GM18498 (cell line): ENCODE results near the gene NDUFAF7.
"Not testable (repeated sequence)": the region's sequence is repeated elsewhere in the genome, so short reads cannot be mapped to it uniquely, and the experiment has no call there.

Experiments used
- ATAC-seq: cut with Tn5 transposase; IDR thresholded peaks from one replicate; pipeline ENCODE4 v1.9.1; 2021; ENCODE audit warnings: mild to moderate bottlenecking, moderate library complexity; ENCODE audit not compliant: unreplicated experiment

Gene NDUFAF7

GRCh38 chr2:37211939-37212338 is 19.5 kb upstream of the NDUFAF7 start:
- ATAC-seq: no peak

GRCh38 chr2:37215250-37215649 is 16.2 kb upstream of the NDUFAF7 start:
- ATAC-seq: no peak

DNA sequence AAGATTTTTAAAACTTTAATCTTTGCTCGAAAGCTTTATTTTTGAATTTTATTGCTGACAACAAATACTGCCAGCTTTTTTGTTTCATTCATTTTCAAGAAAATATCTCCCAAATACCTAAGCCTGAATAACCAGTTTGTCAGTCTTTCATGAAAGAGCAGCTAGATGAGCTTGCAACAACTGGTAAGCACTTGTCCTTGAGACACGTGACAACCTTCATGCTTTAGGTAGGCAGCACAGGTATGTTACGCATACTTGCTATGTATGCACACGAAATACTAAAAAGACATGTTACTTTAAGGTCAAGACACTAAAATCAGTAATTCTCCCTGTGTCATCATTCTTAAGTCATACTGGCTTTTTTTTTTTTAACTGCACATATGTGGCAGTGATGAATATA is 12.4 kb upstream of the NDUFAF7 start:
- no peak for ATAC-seq

DNA sequence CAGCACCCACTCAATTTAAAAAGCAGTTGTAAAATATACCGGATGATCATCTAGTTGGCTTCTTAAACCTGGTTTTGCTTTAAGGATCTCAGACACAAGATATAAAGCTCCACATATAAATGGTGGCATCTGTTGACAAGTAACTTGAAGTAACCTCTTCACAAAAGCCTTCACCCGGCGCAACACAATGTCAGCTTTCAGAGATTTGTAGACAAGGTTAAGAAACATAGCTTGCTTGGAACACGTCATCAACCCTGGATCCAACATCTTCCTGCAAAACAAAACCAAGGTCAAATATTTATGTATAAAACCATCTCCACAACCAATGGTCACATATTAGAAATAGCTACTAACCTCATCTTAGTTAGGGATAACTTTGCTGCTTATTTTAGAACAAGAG is 8.3 kb upstream of the NDUFAF7 start:
- ATAC-seq: no peak

- ATAC-seq: no peak
Measured at GRCh38 chr2:37224063-37224462, 7.4 kb upstream of the NDUFAF7 start.

GRCh38 chr2:37225129-37225528 is 6.3 kb upstream of the NDUFAF7 start:
- not testable (repeated sequence) for ATAC-seq

DNA sequence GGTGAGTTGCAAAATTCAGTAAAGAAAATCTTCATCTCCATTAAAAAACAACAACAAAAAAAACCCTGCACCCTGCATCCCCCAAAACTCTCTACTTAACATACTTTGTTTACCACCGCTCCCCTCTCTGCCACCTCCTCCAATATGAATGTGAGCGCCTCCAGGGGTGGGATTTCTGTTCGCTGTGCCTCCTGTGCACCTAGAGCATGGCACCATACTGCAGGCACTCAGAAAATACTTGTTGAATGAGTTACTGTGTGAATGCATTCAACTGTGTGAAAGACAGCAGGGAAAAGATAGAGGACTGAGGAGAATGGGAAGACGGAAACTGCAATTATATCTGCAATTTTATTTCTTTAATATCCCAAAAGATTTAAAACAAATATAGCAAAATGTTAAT is 4.6 kb upstream of the NDUFAF7 start:
- ATAC-seq: no peak

GRCh38 chr2:37228788-37229187 is 2.7 kb upstream of the NDUFAF7 start:
- no peak for ATAC-seq

DNA sequence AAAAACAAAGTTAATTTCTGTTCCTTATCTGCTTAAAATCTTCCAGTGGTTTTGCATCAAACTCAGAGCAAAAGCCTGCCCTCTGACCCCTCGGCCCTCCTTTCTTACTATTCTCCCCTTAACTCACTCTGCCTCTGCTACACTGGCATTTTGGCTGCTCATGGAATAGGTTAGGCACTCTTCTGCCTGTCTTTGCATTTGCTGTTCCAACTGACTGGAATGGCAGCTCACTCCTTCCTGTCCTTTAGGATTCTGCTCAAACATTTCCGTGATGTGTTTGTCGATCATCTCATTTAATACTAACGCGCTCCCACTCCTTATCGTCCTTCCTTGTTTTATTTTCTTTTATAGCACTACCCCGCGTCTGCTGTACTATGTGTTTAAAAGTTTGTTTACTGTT is 877 bp upstream of the NDUFAF7 start:
- ATAC-seq: no peak

- no peak for ATAC-seq
Measured at GRCh38 chr2:37232131-37232933, 874 bp downstream of the NDUFAF7 start.

DNA sequence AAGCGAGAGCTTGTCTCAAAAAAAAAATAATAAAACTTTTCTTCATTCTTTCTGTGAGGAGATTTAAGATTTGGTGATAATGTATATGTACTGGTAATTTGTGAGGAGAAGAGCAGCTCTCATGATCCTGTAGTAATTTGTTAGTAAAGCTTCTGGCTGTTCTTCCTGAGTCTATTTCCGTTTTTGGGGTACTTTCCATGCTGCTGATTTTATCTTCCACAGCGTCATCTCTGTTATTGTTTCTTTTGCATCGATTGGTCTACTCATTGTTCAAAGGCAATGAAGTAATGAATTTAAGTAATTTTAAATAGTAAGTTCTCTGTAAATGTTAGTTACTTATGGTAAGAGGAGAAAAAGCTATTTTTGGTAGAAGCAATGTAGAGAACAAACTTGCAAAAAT is 12.0 kb downstream of the NDUFAF7 start:
- ATAC-seq: no peak

DNA sequence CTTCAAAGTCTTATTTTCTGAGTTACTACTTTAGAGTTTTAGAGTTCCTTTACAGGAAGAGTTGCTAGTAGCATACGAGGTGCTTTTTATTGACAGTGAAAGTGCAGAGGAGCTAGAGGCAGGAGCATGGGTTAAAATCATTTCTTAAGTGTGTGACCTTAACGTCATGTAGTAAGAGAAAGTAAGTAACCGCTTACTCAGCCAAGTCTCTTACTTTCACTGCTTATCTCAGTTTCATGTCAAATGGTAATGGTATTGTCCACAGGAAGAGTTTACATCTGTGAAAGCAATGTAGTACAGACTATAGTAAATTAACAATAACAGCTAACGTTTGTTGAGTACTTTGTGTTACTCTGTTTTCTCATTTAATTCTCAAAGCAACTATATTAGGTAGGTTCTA is 12.6 kb downstream of the NDUFAF7 start:
- ATAC-seq: peak; percentile 97

DNA sequence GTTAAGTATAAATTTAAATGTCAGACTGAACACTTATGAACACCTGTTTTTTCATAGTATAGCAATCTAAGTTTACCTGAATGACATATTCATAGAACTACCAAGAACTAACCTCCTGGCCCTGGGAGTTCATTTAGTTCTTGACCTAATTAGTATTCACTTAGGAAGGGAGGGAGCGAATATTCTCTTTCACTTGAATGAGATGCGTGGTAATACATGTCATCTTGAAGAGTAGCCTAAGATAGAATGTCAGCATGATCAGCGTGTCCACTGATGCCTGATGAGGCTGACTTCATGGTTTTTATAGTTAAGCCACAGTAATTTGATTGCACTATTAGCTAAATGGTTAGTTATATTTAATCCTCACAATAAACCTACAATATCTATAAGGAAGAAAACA is 13.3 kb downstream of the NDUFAF7 start:
- no peak for ATAC-seq

DNA sequence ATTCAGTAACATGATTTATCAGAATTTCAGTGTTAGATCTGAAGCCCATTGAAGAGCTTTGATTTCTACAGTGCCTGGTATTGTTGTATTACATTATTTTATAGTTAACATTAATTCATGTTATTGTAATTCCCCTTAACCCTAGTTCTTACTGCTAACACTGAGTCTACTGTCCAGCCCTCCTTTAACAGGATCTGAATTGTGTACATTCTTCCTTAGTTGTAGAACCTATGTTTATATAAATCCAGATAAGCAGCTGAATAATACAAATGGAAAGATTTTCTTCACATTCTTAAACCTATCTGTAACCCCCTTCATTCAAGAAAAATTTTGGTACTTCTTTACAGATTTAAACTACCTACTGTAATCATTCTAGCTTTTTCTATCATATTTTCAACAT is 14.7 kb downstream of the NDUFAF7 start:
- ATAC-seq: no peak

DNA sequence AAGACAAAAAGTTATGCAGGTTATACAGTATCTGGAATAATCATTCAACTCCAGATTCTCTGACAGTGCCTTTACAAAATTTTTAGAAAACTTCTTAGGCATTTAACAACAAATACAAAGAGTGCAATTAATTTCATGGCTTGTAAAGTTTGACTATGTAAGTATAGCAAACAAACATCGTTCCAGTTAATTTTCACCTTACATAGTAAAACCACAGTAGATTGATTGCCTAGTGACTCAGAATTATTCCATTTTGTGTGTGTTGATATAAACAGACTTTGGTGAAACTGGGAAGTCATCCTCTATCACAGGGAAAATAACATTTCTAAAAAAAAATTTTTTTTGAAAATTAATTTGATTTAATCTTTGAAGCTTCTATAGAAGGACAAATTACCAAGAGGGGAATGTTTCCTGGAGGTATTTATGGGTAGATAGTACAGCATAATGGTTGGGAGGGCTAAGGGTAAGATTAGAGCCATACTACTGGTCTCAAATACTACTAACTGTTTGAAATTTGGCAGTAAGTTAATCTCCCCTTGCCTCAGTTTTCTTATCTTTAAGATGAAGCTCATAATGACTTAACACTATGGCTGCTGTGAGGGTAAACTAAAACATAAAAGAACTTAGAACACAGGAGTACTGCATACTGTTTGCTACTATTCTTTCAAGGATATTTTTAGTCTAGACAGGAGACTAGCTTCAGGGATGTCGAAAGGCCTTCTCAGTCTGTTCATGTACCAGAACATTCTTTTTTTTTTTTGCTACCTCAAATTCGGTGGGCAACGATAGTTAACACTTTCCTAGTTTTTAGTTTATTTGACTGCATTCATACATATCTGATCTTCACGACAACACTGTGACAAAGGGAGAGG is 19.6 kb downstream of the NDUFAF7 start:
- ATAC-seq: no peak

DNA sequence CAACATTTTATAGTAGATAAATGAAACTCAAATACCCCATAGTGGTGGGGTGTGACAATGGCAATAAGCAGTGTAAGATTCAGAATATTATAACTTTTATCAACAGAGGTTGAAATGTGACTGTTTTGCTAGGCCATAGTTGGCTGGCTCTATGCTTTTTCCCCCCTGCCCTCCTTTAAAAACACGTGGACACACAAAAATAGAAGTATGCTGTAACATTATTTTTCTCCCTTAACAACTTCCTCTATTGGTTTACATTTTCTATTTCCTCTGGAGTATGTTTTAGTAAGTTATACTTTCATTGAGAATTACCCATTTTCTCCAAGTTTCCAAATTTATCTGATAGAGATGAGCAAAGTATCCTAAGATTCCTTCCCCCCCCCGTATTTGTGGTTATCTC is 31.1 kb downstream of the NDUFAF7 start:
- no peak for ATAC-seq

DNA sequence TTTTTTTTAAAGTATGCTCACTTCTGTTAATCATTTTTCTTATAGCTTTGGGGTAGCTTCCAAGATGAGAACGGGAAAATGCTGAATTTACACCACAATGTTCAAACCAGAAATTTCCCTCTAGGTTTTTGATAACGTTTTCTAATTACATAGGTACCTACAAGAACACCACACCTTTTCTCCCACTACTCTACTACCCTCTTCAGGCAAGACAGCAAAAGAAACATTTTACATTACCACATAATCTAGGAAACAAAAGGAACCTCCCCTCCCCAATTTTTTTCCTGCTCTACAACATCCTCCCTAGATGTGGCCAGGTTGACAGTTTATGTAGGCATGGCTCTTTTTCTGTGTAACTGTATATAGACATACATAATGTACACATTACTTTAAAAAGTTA is 32.4 kb downstream of the NDUFAF7 start:
- no peak for ATAC-seq

- no peak for ATAC-seq
Measured at GRCh38 chr2:37267685-37268084, 36.2 kb downstream of the NDUFAF7 start.

GRCh38 chr2:37268111-37268510 is 36.7 kb downstream of the NDUFAF7 start:
- ATAC-seq: no peak

DNA sequence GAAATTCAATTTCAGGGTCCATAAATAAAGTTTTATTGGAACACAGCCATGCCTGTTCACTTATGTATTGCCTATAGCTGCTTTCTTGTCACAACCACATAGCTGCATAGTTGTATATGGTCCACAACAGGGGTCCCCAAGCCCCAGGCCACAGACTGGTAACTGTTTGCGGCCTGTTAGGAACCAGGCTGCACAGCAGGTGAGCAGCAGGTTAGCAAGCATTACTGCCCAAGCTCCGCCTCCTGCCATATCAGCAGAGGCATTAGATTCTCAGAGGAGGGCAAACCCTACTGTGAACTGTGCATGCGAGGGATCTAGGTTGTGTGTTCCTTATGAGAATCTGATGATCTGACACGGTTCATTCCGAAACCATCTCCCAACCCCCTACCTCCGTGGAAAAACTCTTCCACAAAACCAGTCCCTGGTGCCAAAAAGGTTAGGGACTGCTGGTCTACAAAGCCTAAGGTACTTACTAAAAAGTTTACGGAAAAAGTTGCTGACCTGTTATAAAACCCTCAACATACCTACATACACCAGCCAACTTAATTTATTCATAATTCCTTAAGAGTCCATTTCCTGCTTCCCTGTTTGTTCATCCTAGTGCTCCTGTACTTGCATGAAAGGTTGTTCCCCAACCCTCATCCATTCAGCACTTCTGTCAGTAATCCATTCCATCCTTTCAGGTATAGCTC is 40.1 kb downstream of the NDUFAF7 start:
- ATAC-seq: no peak

DNA sequence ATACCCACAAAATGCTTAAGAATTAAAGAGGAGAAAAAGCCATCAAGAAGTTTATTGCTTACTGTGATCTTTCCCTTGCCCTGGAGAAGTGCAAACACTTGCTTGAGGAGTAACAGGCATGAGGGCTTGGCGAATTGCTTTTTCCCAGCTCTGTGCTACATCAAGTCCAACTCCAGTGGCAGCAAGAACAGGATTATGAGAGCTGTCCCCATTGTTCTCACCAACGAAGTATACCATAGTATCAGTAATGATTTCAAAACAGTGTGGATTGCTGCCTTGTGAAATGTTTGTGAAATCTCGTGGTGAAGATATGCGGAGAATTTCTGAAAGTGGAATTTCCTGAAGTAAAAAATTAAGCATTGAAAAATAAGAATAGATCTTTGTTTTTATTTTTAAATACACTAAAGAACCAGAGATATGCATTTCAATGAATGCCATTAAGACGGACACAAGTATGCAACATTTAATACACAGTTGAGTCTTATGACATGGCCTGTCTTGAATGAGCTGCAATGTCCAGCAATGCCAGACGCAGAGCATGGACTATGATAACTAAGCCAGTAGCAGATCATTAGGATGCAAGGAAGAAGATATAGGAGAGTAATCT is 43.0 kb downstream of the NDUFAF7 start:
- ATAC-seq: no peak
